NCI-H128 (cell line): ENCODE measurements around the gene IL4I1.
"Not testable (repeated sequence)": the region's sequence is repeated elsewhere in the genome, so short reads cannot be mapped to it uniquely, and the experiment has no call there.

Experiments used
- DNase-seq: peaks from one replicate; lab custom pipeline; 2025; ENCODE audit not compliant: unreplicated experiment; lab: John Stamatoyannopoulos, UW

IL4I1 gene

GRCh38 chr19:49896863-49897621 is at the start of gene IL4I1:
TSS of gene IL4I1 (minus strand) at chr19:49896887. CDS start at chr19:49896160, 727 bp downstream.
- DNase-seq: no peak

- DNase-seq: no peak
Observed at GRCh38 chr19:49946415-49946814, 49.7 kb upstream of the IL4I1 start.

GRCh38 chr19:49944567-49944966 is 47.9 kb upstream of the IL4I1 start:
- DNase-seq: not testable (repeated sequence)

GRCh38 chr19:49940482-49940791 is 43.8 kb upstream of the IL4I1 start:
- no peak for DNase-seq

GRCh38 chr19:49939721-49940481 is 43.2 kb upstream of the IL4I1 start:
- no peak for DNase-seq

GRCh38 chr19:49938662-49939061 is 42.0 kb upstream of the IL4I1 start:
- no peak for DNase-seq

GRCh38 chr19:49937750-49938381 is 41.2 kb upstream of the IL4I1 start:
- peak; percentile 74 for DNase-seq

- DNase-seq: no peak
Observed at GRCh38 chr19:49936549-49936948, 39.9 kb upstream of the IL4I1 start.

GRCh38 chr19:49933643-49934042 is 37.0 kb upstream of the IL4I1 start:
- no peak for DNase-seq

- DNase-seq: no peak
Observed at GRCh38 chr19:49932731-49933131, 36.0 kb upstream of the IL4I1 start.

- DNase-seq: no peak
Observed at GRCh38 chr19:49932041-49932451, 35.4 kb upstream of the IL4I1 start.

GRCh38 chr19:49931293-49932040 is 34.8 kb upstream of the IL4I1 start:
- DNase-seq: no peak

- no peak for DNase-seq
Observed at GRCh38 chr19:49930483-49931011, 33.9 kb upstream of the IL4I1 start.

- DNase-seq: peak; percentile 81
Observed at GRCh38 chr19:49929611-49930482, 33.2 kb upstream of the IL4I1 start.

GRCh38 chr19:49929121-49929610 is 32.5 kb upstream of the IL4I1 start, which contains the start of the genes ATF5 and NUP62:
TSS of gene ATF5 (plus strand) at chr19:49929205. CDS start at chr19:49930851, 1,646 bp downstream.
TSS of gene NUP62 (minus strand) at chr19:49929504. CDS start at chr19:49909807, 19,697 bp downstream.
- peak; percentile 67 for DNase-seq

- DNase-seq: no peak
Observed at GRCh38 chr19:49927526-49928264, 31.0 kb upstream of the IL4I1 start.

- DNase-seq: no peak
Observed at GRCh38 chr19:49926515-49926914, 29.8 kb upstream of the IL4I1 start.

- no peak for DNase-seq
Observed at GRCh38 chr19:49925486-49925885, 28.8 kb upstream of the IL4I1 start.

- DNase-seq: not testable (repeated sequence)
Observed at GRCh38 chr19:49924881-49925210, 28.2 kb upstream of the IL4I1 start.
